IMR-90 (cell line): Measurements from ENCODE around the gene HLA-DMB. TPM values are rescaled to one million over a fixed set of nuclear protein-coding genes. Genes with fewer than 3 reads are reported as not detected.

Experiments used
- ATAC-seq: fragments of 200-7000 bp; cut with Tn5 transposase; 2 replicates; pipeline ENCODE4 v1.9.1; 2020; ENCODE audit warnings: low read depth, mild to moderate bottlenecking, moderate library complexity
- BruUV-seq: library from RNA; stranded (reverse); fragments of 400-500 nt; replicated peaks from 2 replicates; lab custom pipeline; 2021; lab: Mats Ljungman, UMichigan
- CTCF ChIA-PET: fragments of 300-600 bp; formaldehyde crosslinking; extraction: SDS; loops from one replicate; lab custom pipeline; 2021; ENCODE audit warnings: antibody characterized with exemption; lab: Yijun Ruan, JAX
- POLR2A ChIA-PET: fragments of 300-600 bp; sonication (Branson Sonifier 250); formaldehyde crosslinking; loops from one replicate; lab custom pipeline; 2022; ENCODE audit warnings: antibody characterized with exemption; ENCODE audit not compliant: unreplicated experiment; lab: Charles Lee
- DNase-seq: peaks from one replicate; pipeline ENCODE4 v3.0.0; 2013
- H2AFZ ChIP-seq: replicated peaks from 2 replicates; pipeline ENCODE3; 2013; ENCODE audit warnings: low read length, mild to moderate bottlenecking; ENCODE audit not compliant: poor library complexity
- H2AK5ac ChIP-seq: 2 replicates; pipeline ENCODE4 v1.6.1; 2013; ENCODE audit warnings: low read depth, low read length, inconsistent platforms
- H2AK9ac ChIP-seq: replicated peaks from 2 replicates; pipeline ENCODE3; 2013; ENCODE audit warnings: mild to moderate bottlenecking, low read depth, low read length, moderate library complexity; ENCODE audit not compliant: poor library complexity
- H2BK120ac ChIP-seq: 2 replicates; pipeline ENCODE4 v1.6.1; 2013; ENCODE audit warnings: low read depth, low read length, inconsistent platforms
- H2BK15ac ChIP-seq: 3 replicates; pipeline ENCODE4 v1.6.1; 2013; ENCODE audit warnings: low read depth, low read length, inconsistent platforms
- H2BK20ac ChIP-seq: 2 replicates; pipeline ENCODE4 v1.6.1; 2013; ENCODE audit warnings: low read depth, mild to moderate bottlenecking, inconsistent platforms, low read length, moderate library complexity
- H2BK5ac ChIP-seq: 2 replicates; pipeline ENCODE4 v1.6.1; 2013; ENCODE audit warnings: mild to moderate bottlenecking, low read depth, low read length, inconsistent platforms; ENCODE audit not compliant: poor library complexity, severe bottlenecking
- H3K14ac ChIP-seq: replicated peaks from 2 replicates; pipeline ENCODE4 v1.6.1; 2013; ENCODE audit warnings: low read depth, low read length, inconsistent platforms
- H3K18ac ChIP-seq: 2 replicates; pipeline ENCODE4 v1.6.1; 2013; ENCODE audit warnings: low read depth, low read length, control low read depth
- H3K23ac ChIP-seq: 2 replicates; pipeline ENCODE4 v1.6.1; 2013; ENCODE audit warnings: low read depth, low read length, inconsistent platforms
- H3K27ac ChIP-seq: 2 replicates; pipeline ENCODE4 v1.5.1; 2013; ENCODE audit warnings: mild to moderate bottlenecking, control low read depth, low read length; ENCODE audit not compliant: insufficient read depth
- H3K27me3 ChIP-seq: 2 replicates; pipeline ENCODE4 v1.6.1; 2013; ENCODE audit warnings: low read length; ENCODE audit not compliant: control insufficient read depth, insufficient read depth
- H3K36me3 ChIP-seq: 2 replicates; pipeline ENCODE4 v1.6.1; 2013; ENCODE audit warnings: low read length, mixed read lengths; ENCODE audit not compliant: control insufficient read depth, insufficient read depth
- H3K4ac ChIP-seq: 2 replicates; pipeline ENCODE4 v1.6.1; 2013; ENCODE audit warnings: low read depth, low read length, inconsistent platforms
- H3K4me1 ChIP-seq: 2 replicates; pipeline ENCODE4 v1.6.1; 2013; ENCODE audit warnings: low read length, mixed read lengths; ENCODE audit not compliant: control insufficient read depth, insufficient read depth
- H3K4me2 ChIP-seq: 2 replicates; pipeline ENCODE4 v1.6.1; 2013; ENCODE audit warnings: low read depth, mild to moderate bottlenecking, control low read depth, low read length, moderate library complexity
- H3K4me3 ChIP-seq: 2 replicates; pipeline ENCODE4 v1.5.1; 2013; ENCODE audit warnings: low read depth, mild to moderate bottlenecking, control low read depth, low read length, moderate library complexity; ENCODE audit not compliant: insufficient read depth
- H3K56ac ChIP-seq: 2 replicates; pipeline ENCODE4 v1.6.1; 2013; ENCODE audit warnings: low read length, inconsistent platforms; ENCODE audit not compliant: insufficient read depth; ENCODE audit errors: extremely low read depth
- H3K79me1 ChIP-seq, 2 experiments: 2 replicates each; pipeline ENCODE4 v1.6.1; 2013; ENCODE audit warnings: low read length in 2 of 2, inconsistent platforms in 1 of 2, low read depth in 1 of 2
- H3K9ac ChIP-seq: 2 replicates; pipeline ENCODE4 v1.6.1; 2013; ENCODE audit warnings: low read depth, low read length, control low read depth
- H3K9me1 ChIP-seq: 2 replicates; pipeline ENCODE4 v1.6.1; 2013; ENCODE audit warnings: low read length, inconsistent platforms; ENCODE audit not compliant: insufficient read depth
- H3K9me3 ChIP-seq: 2 replicates; pipeline ENCODE4 v1.6.1; 2013; ENCODE audit warnings: low read length; ENCODE audit not compliant: control insufficient read depth, insufficient read depth
- H4K20me1 ChIP-seq: 2 replicates; pipeline ENCODE4 v1.6.1; 2013; ENCODE audit warnings: low read length, inconsistent platforms; ENCODE audit not compliant: insufficient read depth
- H4K5ac ChIP-seq: 2 replicates; pipeline ENCODE4 v1.6.1; 2013; ENCODE audit warnings: mild to moderate bottlenecking, low read depth, low read length, control low read depth
- H4K8ac ChIP-seq, 2 experiments: 2 replicates each; pipeline ENCODE4 v1.6.1; 2013; ENCODE audit warnings: low read depth in 2 of 2, low read length in 2 of 2, control low read depth in 1 of 2, inconsistent platforms in 1 of 2
- H4K91ac ChIP-seq: 2 replicates; pipeline ENCODE4 v1.6.1; 2013; ENCODE audit warnings: low read depth, low read length, inconsistent platforms; ENCODE audit not compliant: insufficient read depth
- BHLHE40 ChIP-seq: fragments of 150-350 bp; IDR thresholded peaks from 2 replicates; pipeline ENCODE4 v1.6.1; 2016; ENCODE audit warnings: mild to moderate bottlenecking, low read depth, low read length
- CEBPB ChIP-seq: IDR thresholded peaks from 2 replicates; pipeline ENCODE4 v1.6.1; 2012; ENCODE audit warnings: low read depth, low read length, improper control_type of control experiment
- CHD1 ChIP-seq: IDR thresholded peaks from 2 replicates; pipeline ENCODE4 v1.6.1; 2012; ENCODE audit warnings: low read depth, low read length, improper control_type of control experiment
- FOS ChIP-seq: fragments of 150-350 bp; IDR thresholded peaks from 2 replicates; pipeline ENCODE4 v1.6.1; 2016; ENCODE audit warnings: low read depth, low read length
- MAFK ChIP-seq: IDR thresholded peaks from 2 replicates; pipeline ENCODE4 v1.6.1; 2012; ENCODE audit warnings: low read depth, low read length, improper control_type of control experiment
- MAZ ChIP-seq: IDR thresholded peaks from 2 replicates; pipeline ENCODE4 v1.6.1; 2012; ENCODE audit warnings: low read depth, mild to moderate bottlenecking, low read length, improper control_type of control experiment, moderate library complexity, borderline replicate concordance
- MXI1 ChIP-seq: IDR thresholded peaks from 2 replicates; pipeline ENCODE4 v1.6.1; 2012; ENCODE audit warnings: low read depth, mild to moderate bottlenecking, low read length, moderate library complexity, borderline replicate concordance
- NFE2L2 ChIP-seq: fragments of 150-350 bp; IDR thresholded peaks from 2 replicates; pipeline ENCODE4 v1.6.1; 2016; ENCODE audit warnings: low read depth, mild to moderate bottlenecking, low read length
- POLR2A ChIP-seq: IDR thresholded peaks from 2 replicates; pipeline ENCODE4 v1.6.1; 2012; ENCODE audit warnings: mild to moderate bottlenecking, low read depth, low read length
- RAD21 ChIP-seq: IDR thresholded peaks from 2 replicates; pipeline ENCODE4 v1.6.1; 2012; ENCODE audit warnings: low read length, improper control_type of control experiment
- RCOR1 ChIP-seq: IDR thresholded peaks from 2 replicates; pipeline ENCODE4 v1.6.1; 2012; ENCODE audit warnings: mild to moderate bottlenecking, low read length, improper control_type of control experiment; ENCODE audit not compliant: insufficient replicate concordance
- RFX5 ChIP-seq: IDR thresholded peaks from 2 replicates; pipeline ENCODE4 v1.8.0; 2012; ENCODE audit warnings: low read depth, mild to moderate bottlenecking, low read length, moderate library complexity
- SMC3 ChIP-seq: fragments of 150-350 bp; IDR thresholded peaks from 2 replicates; pipeline ENCODE4 v1.6.1; 2016; ENCODE audit warnings: low read depth, mild to moderate bottlenecking, antibody characterized with exemption, low read length, moderate library complexity
- WGBS, 2 experiments: methylation state at CpG; one replicate each; pipeline versions ENCODE4 v1.1.5 to v1.1.7; 2013; ENCODE audit warnings: missing lambda C conversion rate in 2 of 2; ENCODE audit not compliant: insufficient read length in 1 of 2; ENCODE audit errors: extremely low coverage in 2 of 2; 5-methylcytosine and 5-hydroxymethylcytosine counted together
- dilution Hi-C: fragments of 300-500 bp; cut with HindIII; formaldehyde crosslinking; loops from one replicate; pipeline ENCODE4 v1.14.3; 2018; ENCODE audit warnings: low sequenced_read_pairs; ENCODE audit not compliant: unreplicated experiment
- in situ Hi-C: fragments of 300-500 bp; cut with MboI; formaldehyde crosslinking; loops from 3 replicates; pipeline ENCODE4 v1.14.3; 2019; ENCODE audit warnings: low sequenced_read_pairs, inconsistent platforms, mixed read lengths
- intact Hi-C: fragments of 100-400 bp; cut with micrococcal nuclease; formaldehyde crosslinking; loops from 2 replicates; pipeline ENCODE4 v1.10.0; 2022
- polyA plus RNA-seq, 3 experiments: library from polyadenylated mRNA; depleted of rRNA; stranded (reverse); fragments of >200 nt; gene quantifications; 2 replicates each; pipeline ENCODE4 v1.2.3, GENCODE V29; 2012; ENCODE audit warnings: low replicate concordance in 1 of 3
- total RNA-seq: library from RNA; depleted of rRNA; stranded (reverse); fragments of >200 nt; gene quantifications from 2 replicates; pipeline ENCODE4 v1.2.3, GENCODE V29; 2012
- TF ChIP-seq, protein P1 (sequence below): fragments of 150-350 bp; IDR thresholded peaks from 2 replicates; pipeline ENCODE4 v1.6.1; 2017; ENCODE audit warnings: mild to moderate bottlenecking, antibody characterized with exemption, low read length, low read depth
- TF ChIP-seq, protein P2 (sequence below): conservative IDR thresholded peaks from 2 replicates; pipeline ENCODE4 v1.5.1; 2012; ENCODE audit warnings: mild to moderate bottlenecking, low read depth, low read length, improper control_type of control experiment
- TF ChIP-seq, protein P3 (sequence below): fragments of 150-350 bp; IDR thresholded peaks from 2 replicates; pipeline ENCODE4 v1.6.1; 2016; ENCODE audit warnings: low read depth, mild to moderate bottlenecking, low read length, moderate library complexity, borderline replicate concordance

Gene HLA-DMB
- total and polyA plus RNA-seq, 2 of the 4 experiments (the other 2 are of a cell fraction): 0.18 to 0.19 TPM

DNA sequence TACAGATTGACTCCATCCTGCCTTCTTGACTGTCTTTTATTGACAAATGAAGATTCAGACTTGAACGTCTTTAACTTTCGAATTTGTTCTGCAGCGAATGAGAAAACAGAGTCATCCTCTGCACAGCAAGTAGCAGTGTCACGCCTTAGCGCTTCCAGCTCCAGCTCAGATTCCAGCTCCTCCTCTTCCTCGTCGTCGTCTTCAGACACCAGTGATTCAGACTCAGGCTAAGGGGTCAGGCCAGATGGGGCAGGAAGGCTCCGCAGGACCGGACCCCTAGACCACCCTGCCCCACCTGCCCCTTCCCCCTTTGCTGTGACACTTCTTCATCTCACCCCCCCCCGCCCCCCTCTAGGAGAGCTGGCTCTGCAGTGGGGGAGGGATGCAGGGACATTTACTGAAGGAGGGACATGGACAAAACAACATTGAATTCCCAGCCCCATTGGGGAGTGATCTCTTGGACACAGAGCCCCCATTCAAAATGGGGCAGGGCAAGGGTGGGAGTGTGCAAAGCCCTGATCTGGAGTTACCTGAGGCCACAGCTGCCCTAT lies 39.7 kb upstream of the HLA-DMB start:
- no peak for ATAC-seq
- Histone ChIP-seq H3K36me3 (peaks cover 56% of the 10 kb centered on the region), H4K20me1 (peaks cover 91% of the 10 kb centered on the region)

More for the DNA sequence above, 39.7 kb upstream of the HLA-DMB start:
- no peak overlapping the region for H3K23ac ChIP-seq
- ChIA-PET CTCF (interaction anchor here (2.1 kb wide), 1 partner anchor 27 kb away, joined by 7 read pairs; no protein-coding TSS in a partner anchor), POLR2A (interaction anchor here (0.9 kb wide), 1 partner anchor 9 kb away, joined by 9 read pairs; no protein-coding TSS in a partner anchor)
- peaks cover 14% of the 10 kb centered on the region for H3K9me1 ChIP-seq
- H4K5ac ChIP-seq: no peak overlapping the region
- H3K14ac ChIP-seq: no peak overlapping the region
- H2BK120ac ChIP-seq: no peak overlapping the region
- intact Hi-C loops (no loop called here), dilution Hi-C loops (no loop called here), in situ Hi-C loops (no loop called here)
- no peak overlapping the region for H3K56ac ChIP-seq
- TF ChIP-seq BHLHE40 (no peak), MAZ (no peak), MXI1 (no peak), MAFK (no peak), POLR2A (no peak), CHD1 (no peak), RFX5 (no peak), NFE2L2 (no peak), SMC3 (no peak), RAD21 (no peak), CEBPB (no peak), FOS (no peak), RCOR1 (no peak)
- TF ChIP-seq, protein P1, sequence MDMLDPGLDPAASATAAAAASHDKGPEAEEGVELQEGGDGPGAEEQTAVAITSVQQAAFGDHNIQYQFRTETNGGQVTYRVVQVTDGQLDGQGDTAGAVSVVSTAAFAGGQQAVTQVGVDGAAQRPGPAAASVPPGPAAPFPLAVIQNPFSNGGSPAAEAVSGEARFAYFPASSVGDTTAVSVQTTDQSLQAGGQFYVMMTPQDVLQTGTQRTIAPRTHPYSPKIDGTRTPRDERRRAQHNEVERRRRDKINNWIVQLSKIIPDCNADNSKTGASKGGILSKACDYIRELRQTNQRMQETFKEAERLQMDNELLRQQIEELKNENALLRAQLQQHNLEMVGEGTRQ: no peak
- TF ChIP-seq, protein P2, sequence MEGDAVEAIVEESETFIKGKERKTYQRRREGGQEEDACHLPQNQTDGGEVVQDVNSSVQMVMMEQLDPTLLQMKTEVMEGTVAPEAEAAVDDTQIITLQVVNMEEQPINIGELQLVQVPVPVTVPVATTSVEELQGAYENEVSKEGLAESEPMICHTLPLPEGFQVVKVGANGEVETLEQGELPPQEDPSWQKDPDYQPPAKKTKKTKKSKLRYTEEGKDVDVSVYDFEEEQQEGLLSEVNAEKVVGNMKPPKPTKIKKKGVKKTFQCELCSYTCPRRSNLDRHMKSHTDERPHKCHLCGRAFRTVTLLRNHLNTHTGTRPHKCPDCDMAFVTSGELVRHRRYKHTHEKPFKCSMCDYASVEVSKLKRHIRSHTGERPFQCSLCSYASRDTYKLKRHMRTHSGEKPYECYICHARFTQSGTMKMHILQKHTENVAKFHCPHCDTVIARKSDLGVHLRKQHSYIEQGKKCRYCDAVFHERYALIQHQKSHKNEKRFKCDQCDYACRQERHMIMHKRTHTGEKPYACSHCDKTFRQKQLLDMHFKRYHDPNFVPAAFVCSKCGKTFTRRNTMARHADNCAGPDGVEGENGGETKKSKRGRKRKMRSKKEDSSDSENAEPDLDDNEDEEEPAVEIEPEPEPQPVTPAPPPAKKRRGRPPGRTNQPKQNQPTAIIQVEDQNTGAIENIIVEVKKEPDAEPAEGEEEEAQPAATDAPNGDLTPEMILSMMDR: no peak
- TF ChIP-seq, protein P3, sequence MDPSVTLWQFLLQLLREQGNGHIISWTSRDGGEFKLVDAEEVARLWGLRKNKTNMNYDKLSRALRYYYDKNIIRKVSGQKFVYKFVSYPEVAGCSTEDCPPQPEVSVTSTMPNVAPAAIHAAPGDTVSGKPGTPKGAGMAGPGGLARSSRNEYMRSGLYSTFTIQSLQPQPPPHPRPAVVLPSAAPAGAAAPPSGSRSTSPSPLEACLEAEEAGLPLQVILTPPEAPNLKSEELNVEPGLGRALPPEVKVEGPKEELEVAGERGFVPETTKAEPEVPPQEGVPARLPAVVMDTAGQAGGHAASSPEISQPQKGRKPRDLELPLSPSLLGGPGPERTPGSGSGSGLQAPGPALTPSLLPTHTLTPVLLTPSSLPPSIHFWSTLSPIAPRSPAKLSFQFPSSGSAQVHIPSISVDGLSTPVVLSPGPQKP: no peak
- H2AK5ac ChIP-seq: no peak overlapping the region
- peaks cover 6% of the 10 kb centered on the region; the same call in 1 of the 2 replicates for H3K4me1 ChIP-seq
- no peak overlapping the region for H4K8ac ChIP-seq
- H4K91ac ChIP-seq: no peak overlapping the region
- H3K9me3 ChIP-seq: no peaks in the 10 kb centered on the region
- H3K27ac ChIP-seq: no peak overlapping the region
- no peaks in the 10 kb centered on the region for H3K27me3 ChIP-seq
- WGBS, 2 experiments: no CpG with 5 or more reads among the region's 11 CpGs
- no TSS peak for BruUV-seq
- H3K79me1 ChIP-seq: peaks cover 42 to 50% of the 10 kb centered on the region in 2 experiments
- no peak overlapping the region for H2BK5ac ChIP-seq
- no peak overlapping the region for H3K4ac ChIP-seq
- H3K18ac ChIP-seq: no peak overlapping the region
- H2BK20ac ChIP-seq: no peak overlapping the region
- no peak overlapping the region for H2BK15ac ChIP-seq
- no peak overlapping the region for H3K4me3 ChIP-seq
- H2AK9ac ChIP-seq: no peak overlapping the region
- H3K9ac ChIP-seq: no peak overlapping the region
- H3K4me2 ChIP-seq: no peak overlapping the region
- no peak overlapping the region for H2AFZ ChIP-seq
- no peak for DNase-seq
